Lung microvascular endothelial cell (primary cell): ENCODE results near the gene GASK1A. TPM values are rescaled to one million over a fixed set of nuclear protein-coding genes. Genes with fewer than 3 reads are reported as not detected.

Experiments
- DNase-seq, 2 donors: peaks; one replicate each; pipeline versions ENCODE4 v3.0.0 to v3.0.0-alpha.2; 2010; ENCODE audit warnings: low read depth in 2 of 2
- total RNA-seq: library from RNA; depleted of rRNA; stranded (reverse); fragments of >200 nt; gene quantifications from 2 replicates; pipeline ENCODE4 v1.2.1, GENCODE V29; 2014

Gene GASK1A
- total RNA-seq, 1 donor from 2014 or later = not detected

DNA sequence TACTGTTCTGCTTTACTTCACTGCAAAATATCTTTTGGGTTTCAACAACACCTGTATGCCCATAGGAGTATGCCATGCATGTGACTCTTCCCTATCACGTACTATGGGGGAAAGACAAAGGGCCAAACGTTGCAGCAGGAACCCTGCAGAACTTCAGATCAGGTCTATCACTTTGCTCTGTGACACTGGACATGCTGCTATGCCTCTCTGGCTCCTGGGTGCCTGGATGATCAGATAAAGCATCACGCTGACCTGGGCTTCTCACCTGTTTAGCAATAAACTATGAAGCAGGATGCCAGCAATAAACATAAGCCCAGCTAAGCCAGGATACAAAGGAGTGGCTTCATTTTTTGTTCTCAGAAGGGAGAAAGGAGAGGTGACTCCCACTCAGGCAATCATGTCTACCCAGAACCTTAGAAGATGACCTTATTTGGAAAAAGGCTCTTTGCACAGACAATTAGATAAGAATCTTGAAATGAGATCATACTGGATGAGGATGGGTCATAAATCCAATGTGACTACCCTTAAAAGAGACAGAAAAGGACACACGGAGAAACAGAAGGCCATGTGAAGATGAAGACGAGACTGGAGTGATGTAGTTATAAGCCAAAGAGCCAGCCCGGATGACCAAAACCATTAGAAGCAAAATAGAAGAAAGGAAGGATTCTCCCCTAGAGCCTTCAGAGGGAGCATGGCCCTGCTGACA lies 107.5 kb downstream of the GASK1A start:
- DNase-seq = no peak

DNA sequence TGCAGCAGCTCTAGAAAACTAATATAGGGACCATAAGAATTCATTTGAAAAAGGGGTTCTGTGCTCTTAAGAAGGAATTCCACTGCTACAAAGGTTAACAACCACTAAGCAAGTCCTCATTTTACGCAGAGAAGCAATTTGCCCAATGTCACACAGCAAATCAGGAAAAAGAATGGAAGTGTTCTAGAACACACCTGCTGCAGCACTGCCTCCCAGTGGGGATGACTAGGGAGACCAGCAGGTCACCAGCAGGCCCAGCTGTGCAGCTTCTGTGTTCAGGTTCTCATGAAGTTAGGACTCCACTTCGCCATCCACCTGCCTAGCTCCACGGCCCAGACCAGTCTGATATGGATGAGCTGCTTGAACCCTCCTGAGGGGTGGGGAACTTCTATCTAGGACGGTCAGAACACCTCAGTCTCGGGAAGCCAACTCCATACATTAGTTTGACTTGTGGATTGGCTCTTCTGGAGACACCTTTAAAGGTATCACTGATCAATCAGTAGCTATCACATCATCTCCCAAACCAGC lies 108.2 kb downstream of the GASK1A start:
- peak in 1 of 2 donors; percentile 3 for DNase-seq

DNA sequence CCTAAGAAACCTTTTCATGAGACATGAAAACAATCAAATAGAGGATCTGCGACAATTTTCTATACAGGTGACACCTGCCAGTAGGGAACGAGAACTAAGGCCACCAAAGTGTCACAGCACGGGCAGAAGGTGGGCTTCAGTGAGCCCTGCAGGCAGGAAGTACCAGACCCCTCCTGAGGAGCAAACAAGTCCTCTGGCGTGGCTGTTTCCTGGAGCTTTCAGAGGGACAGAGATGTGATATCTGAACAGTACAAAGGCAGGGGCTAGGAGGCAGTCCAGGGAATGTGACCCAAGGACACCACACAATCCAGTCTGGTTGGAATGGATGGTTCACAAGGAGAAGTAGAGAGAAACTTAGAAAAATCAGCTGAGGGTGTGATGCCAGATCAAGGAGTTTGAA lies 110.0 kb downstream of the GASK1A start:
- no peak for DNase-seq

DNA sequence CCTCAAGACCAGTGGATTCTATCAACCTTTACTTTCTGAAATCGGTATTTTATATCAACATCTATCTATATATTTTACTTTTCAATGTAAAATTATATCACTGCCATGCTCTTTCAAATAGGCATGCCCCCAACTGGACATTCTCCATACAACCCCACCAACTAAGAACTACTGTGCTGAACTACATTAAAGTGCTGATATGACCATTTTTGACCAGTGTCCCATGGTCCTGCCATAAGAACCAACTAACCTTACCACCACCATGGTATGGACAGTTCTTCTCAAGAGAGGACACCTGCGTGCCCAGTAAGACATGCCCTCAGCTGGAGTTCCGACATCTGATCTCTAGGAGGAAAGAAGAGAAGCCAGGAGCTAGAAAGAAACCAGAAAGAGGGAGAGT lies 111.1 kb downstream of the GASK1A start:
- DNase-seq = no peak

- DNase-seq = no peak
Measured at GRCh38 chr3:43091481-43091880, 112.4 kb downstream of the GASK1A start.

GRCh38 chr3:43093006-43093405 lies 113.9 kb downstream of the GASK1A start:
- no peak for DNase-seq

DNA sequence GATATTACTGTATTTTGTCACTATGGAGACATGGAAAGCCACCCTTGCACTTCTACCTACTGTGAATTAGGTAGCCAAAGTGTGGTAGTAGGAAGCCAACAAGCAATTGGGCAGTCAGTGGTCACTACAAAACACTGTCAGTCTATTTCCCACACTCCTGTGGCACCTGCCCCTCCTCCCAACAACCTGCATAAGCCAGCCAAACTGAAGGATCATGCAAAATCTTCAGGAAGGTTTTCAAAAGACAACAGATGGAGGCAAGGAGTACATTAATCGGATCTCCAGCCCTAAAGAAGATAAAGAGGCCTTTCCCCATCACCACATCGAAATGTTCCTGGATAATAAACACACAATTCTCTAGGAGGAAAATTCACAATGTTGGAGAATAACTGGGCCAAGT lies 114.9 kb downstream of the GASK1A start:
- DNase-seq = no peak

DNA sequence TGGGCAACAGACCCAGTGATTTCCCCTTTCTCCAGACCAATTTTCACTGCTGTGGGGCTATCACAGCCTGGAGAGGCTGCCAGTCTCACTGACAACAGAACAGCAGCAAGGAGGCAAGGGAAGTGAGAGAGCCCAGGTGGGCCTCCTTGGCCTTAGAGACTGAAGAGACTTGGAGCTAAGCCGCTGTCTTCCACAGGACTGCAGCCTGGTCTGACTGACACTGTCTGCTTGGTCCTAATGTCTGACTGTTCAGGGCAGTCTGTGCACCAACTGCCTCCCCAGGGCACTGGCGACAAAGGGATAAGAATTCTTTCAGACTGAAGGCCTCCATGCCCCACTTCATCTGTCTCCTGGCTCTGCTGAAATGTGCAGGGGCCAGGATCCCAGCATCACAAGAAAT lies 115.3 kb downstream of the GASK1A start:
- DNase-seq = no peak

DNA sequence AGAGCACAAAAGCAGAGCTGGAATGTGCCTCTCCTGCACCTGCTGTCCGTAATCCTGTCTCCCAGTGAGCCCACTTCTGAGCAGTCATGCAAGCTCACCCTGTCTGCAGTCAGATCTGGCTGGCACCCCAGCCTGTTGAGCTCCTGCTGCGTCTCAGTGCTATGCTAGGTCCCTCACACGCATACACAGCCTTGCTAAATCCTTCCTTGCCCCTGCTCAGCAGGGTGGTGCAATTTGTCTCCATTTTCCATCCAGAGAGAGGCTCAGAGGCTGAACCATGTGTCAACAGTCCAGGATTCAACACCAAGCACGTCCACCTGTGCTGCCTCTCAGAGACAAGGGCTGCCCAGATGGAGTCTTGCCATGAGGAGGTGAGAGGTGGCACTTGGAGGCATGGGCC lies 115.7 kb downstream of the GASK1A start:
- DNase-seq = no peak

- no peak for DNase-seq
Measured at GRCh38 chr3:43095370-43095769, 116.3 kb downstream of the GASK1A start.

- no peak for DNase-seq
Measured at GRCh38 chr3:43096761-43097160, 117.7 kb downstream of the GASK1A start.

GRCh38 chr3:43097400-43098080 lies 118.4 kb downstream of the GASK1A start:
- no peak for DNase-seq

DNA sequence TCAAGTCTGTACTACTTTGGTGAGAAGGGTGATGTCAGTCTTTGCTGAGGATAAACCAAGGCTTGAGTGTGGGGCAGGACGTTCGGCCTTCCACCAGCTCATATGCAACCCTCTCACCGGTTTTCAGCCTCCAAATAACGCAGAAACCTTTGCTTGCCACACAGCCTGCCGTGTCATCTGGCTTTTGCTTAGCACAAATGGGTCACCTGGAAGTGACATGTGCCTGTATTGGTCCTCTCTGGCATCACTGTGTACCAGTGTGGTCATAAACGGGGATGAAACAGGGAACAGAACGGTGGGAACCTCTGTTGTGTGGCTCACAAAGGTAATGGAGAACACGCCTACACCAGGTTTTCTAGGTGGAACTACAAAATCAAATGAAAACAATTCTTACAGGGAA lies 119.7 kb downstream of the GASK1A start:
- no peak for DNase-seq

- no peak for DNase-seq
Measured at GRCh38 chr3:43102773-43103480, 123.8 kb downstream of the GASK1A start.

- no peak for DNase-seq
Measured at GRCh38 chr3:43104039-43104438, 124.9 kb downstream of the GASK1A start.

DNA sequence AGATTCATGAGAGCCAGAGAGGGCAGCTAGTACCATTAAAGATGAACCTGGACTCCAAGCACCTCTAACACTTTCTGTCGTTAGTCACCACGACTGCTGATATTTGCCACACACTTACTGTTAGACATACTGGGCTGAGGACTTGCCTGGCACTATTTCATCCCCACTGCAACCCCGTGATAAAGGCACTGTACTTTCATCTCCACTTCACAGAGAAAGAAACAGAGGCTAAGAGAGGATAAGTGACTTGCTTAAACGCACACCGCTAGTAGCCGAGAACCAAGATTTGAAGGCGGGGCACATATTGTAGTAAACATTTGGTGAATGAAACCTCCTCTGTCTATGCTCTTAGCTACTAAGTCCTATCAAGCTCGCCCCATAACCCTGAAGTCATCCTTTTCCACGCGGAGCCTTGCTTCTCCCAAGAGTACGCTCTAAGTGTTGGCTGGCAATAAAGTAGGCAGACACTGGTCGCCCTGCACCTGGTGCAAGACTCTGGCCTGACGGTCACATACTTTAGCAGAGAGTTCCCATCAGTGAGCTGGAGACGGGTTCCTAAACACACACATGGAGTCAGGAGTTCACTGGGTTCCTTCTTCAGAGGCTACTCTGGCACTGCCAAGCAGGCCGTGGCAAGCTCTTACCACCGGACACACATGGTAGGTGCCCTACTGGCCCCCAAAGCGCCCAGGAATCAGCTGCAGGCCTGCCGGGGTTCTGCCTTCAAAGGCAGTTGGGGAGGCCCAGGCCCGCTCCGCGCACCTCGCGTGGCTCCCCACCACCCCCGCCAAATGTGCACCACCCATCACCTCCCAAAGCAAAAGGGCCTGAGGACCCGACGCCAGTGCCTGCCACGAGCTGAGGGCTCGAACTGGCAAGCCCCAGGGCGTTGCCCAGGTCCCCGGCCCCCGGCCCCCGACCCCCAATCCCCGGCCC lies 125.8 kb downstream of the GASK1A start:
- no peak for DNase-seq

- peak; percentile 85 to 91 for DNase-seq
Measured at GRCh38 chr3:43105596-43106292, 126.6 kb downstream of the GASK1A start, which contains the start of gene POMGNT2. TSS of gene POMGNT2 (minus strand) at chr3:43106079. CDS start at chr3:43081431, 24,648 bp downstream.

DNA sequence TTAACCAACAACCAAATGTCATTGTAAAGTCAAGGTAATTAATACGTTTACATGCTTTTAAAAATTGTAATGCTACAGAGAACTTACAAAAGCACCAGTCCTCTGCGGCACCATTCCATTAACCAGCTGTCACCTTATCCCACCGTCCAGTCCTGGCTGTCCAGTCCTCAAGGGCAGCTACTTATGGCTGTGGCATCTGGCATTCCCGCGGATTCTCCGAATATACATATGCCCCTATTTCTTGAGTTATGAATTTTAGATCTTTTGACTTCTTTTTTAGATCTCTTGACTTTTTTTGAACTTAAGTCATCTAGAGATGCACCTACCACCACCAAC lies 127.2 kb downstream of the GASK1A start:
- no peak for DNase-seq
